Measurements from ENCODE around the gene CHAT.

CHAT gene

GRCh38 chr10:49593564-49593875 lies 20.3 kb upstream of the CHAT start:
- Mint-ChIP-seq H3K36me3 (ENCODE audit: low read depth) (no peaks in the 10 kb centered on the region), H3K27ac (no peak overlapping the region), H3K9me3 (no peaks in the 10 kb centered on the region), H3K4me3 (no peak overlapping the region), H3K27me3 (peaks cover 24% of the 10 kb centered on the region), H3K4me1 (peaks cover 1% of the 10 kb centered on the region)
- ATAC-seq (no peak), DNase-seq (no peak)

DNA sequence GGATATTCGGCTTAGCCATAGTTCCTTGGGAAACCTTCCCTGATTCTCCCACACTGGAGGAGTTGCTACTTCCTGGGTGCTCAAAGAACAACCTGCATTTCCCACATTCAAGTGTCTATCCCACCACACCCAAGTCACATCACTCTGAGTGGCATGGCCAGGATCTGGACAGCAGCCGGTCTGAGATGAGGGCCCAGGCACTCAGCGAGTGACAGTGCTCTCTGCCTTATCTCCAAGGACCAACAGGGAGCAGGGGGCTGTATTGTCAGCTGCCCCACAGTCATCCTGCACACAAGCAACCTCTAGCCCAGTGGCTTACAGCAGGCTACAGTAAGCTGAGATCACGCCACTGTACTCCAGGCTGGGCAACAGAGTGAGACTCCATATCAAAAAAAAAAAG lies 19.8 kb upstream of the CHAT start:
- Mint-ChIP-seq H3K9me3 (no peaks in the 10 kb centered on the region), H3K27me3 (peaks cover 24% of the 10 kb centered on the region), H3K36me3 (ENCODE audit: low read depth) (no peaks in the 10 kb centered on the region), H3K4me3 (no peak overlapping the region), H3K4me1 (peaks cover 1% of the 10 kb centered on the region), H3K27ac (no peak overlapping the region)
- ATAC-seq (no peak), DNase-seq (no peak)

- DNase-seq (peak; percentile 34), ATAC-seq (no peak)
- H3K27ac Mint-ChIP-seq, result no peak overlapping the region
- no peaks in the 10 kb centered on the region for H3K9me3 Mint-ChIP-seq
- H3K36me3 Mint-ChIP-seq (ENCODE audit: low read depth), result no peaks in the 10 kb centered on the region
- peaks cover 1% of the 10 kb centered on the region for H3K4me1 Mint-ChIP-seq
- peaks cover 24% of the 10 kb centered on the region for H3K27me3 Mint-ChIP-seq
- no peak overlapping the region for H3K4me3 Mint-ChIP-seq
Observed at GRCh38 chr10:49594594-49594993, 19.2 kb upstream of the CHAT start.

DNA sequence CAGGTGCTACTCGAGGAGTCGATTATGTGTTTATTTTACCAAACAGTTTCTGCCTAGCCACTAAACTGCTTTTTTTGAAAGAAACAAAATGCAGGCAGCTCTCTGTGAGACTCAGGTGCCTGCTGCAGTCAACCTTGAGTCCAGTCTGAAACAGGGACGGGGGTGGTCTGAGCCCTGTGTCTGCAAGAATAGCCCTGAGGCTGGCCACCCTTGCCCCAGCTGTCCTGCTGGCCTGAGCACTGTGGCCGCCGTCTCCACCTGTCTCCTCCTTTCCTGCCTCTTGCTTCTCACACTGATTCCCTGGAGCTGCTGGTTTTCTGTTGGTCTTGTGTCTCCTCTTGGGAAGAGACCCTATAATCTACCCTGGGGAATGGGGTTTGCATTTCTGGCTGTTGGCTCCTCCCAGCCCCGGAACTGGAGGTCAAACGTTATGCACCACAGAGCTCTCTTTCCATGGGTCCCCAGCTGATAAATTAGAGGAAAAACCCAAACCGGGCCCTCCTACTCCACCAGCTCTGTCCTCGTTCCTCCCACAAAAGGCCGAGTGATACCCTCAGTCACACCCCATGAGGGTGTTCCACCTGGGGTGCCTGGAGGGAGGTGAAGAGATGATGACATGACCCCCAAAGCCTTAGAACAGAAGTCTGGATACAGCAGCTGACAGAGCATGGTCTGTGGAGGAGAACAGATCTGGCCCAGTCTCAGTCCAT lies 18.7 kb upstream of the CHAT start:
- H3K27ac Mint-ChIP-seq, result no peak overlapping the region
- H3K4me1 Mint-ChIP-seq, result peaks cover 1% of the 10 kb centered on the region
- no peaks in the 10 kb centered on the region for H3K9me3 Mint-ChIP-seq
- no peaks in the 10 kb centered on the region for H3K36me3 Mint-ChIP-seq (ENCODE audit: low read depth)
- ATAC-seq (no peak), DNase-seq (no peak)
- H3K27me3 Mint-ChIP-seq, result peaks cover 23% of the 10 kb centered on the region
- no peak overlapping the region for H3K4me3 Mint-ChIP-seq

- Mint-ChIP-seq H3K27ac (no peak overlapping the region), H3K9me3 (no peaks in the 10 kb centered on the region), H3K27me3 (peaks cover 23% of the 10 kb centered on the region), H3K4me3 (no peak overlapping the region), H3K4me1 (peaks cover 1% of the 10 kb centered on the region), H3K36me3 (ENCODE audit: low read depth) (no peaks in the 10 kb centered on the region)
- DNase-seq (no peak), ATAC-seq (no peak)
Observed at GRCh38 chr10:49595713-49596492, 17.9 kb upstream of the CHAT start.

DNA sequence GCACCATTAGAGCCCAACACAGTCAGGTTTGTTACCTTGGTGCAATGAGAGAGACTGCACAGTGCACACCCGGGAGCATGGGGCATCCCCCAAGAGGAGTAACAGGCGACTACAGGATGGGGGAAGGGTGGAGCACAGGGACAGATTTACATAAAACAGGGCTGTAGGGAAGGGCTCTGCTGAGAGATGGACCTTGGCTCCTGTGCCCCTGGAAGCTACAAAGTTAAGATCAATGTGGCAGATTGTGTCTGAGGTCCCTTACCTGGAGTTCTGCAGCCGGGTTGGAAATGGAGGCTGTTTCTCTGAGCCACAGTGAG lies 17.4 kb upstream of the CHAT start:
- Mint-ChIP-seq H3K27ac (no peak overlapping the region), H3K27me3 (peaks cover 24% of the 10 kb centered on the region), H3K36me3 (ENCODE audit: low read depth) (no peaks in the 10 kb centered on the region), H3K9me3 (no peaks in the 10 kb centered on the region), H3K4me1 (peaks cover 1% of the 10 kb centered on the region), H3K4me3 (no peak overlapping the region)
- DNase-seq (no peak), ATAC-seq (no peak)

GRCh38 chr10:49596836-49597235 lies 17.0 kb upstream of the CHAT start:
- no peak overlapping the region for H3K4me3 Mint-ChIP-seq
- H3K27me3 Mint-ChIP-seq, result peaks cover 21% of the 10 kb centered on the region
- H3K36me3 Mint-ChIP-seq (ENCODE audit: low read depth), result no peaks in the 10 kb centered on the region

GRCh38 chr10:49597426-49598163 lies 16.2 kb upstream of the CHAT start:
- Mint-ChIP-seq H3K36me3 (ENCODE audit: low read depth) (no peaks in the 10 kb centered on the region), H3K4me3 (no peak overlapping the region), H3K27me3 (peaks cover 19% of the 10 kb centered on the region), H3K9me3 (no peaks in the 10 kb centered on the region), H3K4me1 (peaks cover 1% of the 10 kb centered on the region), H3K27ac (no peak overlapping the region)
- DNase-seq, result no peak
- no peak for ATAC-seq

More at GRCh38 chr10:49596836-49597235, 17.0 kb upstream of the CHAT start:
- ATAC-seq, result no peak
- Mint-ChIP-seq H3K9me3 (no peaks in the 10 kb centered on the region), H3K27ac (no peak overlapping the region), H3K4me1 (peaks cover 1% of the 10 kb centered on the region)
- no peak for DNase-seq

DNA sequence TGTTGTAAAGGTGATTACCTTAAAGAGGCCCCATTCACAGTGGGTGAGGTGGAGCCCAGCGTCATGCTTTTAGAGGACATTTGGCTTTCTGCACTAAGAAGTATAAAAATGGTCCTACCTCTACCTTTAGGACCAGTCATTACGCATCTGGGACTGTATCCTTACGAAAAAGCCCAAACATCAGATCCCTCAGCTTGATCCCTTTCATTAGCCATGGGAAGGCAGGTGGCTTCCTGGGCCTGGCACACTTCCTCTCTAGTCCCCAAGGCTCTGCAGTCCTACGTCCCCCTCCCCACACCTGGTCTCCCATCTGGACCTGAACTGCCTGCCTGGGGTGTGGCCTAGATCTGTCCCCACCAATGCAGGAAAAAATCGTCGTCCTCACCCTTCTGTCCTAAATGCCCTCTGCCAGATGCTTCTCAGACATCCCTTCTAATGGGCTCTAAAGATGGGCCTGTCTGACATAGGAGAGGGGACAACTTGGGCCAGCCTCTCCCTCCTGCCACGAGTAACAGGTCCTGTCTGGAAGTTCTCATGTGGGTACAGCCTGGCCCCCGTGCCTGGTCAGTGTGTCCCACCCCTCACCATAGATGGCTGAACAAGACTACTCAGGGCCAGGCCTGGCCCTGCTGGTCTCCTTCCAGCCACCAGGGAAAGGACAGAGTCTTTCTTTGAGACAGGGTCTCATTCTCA lies 15.5 kb upstream of the CHAT start:
- no peaks in the 10 kb centered on the region for H3K9me3 Mint-ChIP-seq
- no peaks in the 10 kb centered on the region for H3K4me1 Mint-ChIP-seq
- ATAC-seq (no peak), DNase-seq (no peak)
- no peaks in the 10 kb centered on the region for H3K36me3 Mint-ChIP-seq (ENCODE audit: low read depth)
- H3K4me3 Mint-ChIP-seq, result no peak overlapping the region
- H3K27ac Mint-ChIP-seq, result no peak overlapping the region
- peaks cover 18% of the 10 kb centered on the region for H3K27me3 Mint-ChIP-seq

DNA sequence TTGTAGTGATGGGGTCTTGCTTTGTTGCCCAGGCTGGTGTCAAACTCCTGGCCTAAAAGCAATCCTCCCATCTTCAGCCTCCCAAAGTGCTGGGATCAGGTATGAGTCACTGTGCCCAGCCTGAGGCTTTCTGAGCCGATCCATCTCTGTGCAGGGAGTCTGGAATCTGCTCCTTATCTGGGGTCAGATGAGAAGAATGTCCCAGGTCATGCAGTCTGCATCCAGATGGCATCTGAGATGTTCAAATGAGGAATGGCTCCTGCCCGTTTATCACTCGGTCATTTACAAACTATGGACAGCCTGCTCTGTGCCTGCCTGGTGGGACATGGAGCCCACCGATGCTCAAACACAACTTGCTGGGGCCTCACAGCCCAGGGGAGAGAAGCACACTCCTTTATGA lies 14.9 kb upstream of the CHAT start:
- H3K36me3 Mint-ChIP-seq (ENCODE audit: low read depth), result no peaks in the 10 kb centered on the region
- DNase-seq (no peak), ATAC-seq (no peak)
- H3K9me3 Mint-ChIP-seq, result no peaks in the 10 kb centered on the region
- H3K27me3 Mint-ChIP-seq, result peaks cover 21% of the 10 kb centered on the region
- no peak overlapping the region for H3K4me3 Mint-ChIP-seq
- no peak overlapping the region for H3K27ac Mint-ChIP-seq
- no peaks in the 10 kb centered on the region for H3K4me1 Mint-ChIP-seq

DNA sequence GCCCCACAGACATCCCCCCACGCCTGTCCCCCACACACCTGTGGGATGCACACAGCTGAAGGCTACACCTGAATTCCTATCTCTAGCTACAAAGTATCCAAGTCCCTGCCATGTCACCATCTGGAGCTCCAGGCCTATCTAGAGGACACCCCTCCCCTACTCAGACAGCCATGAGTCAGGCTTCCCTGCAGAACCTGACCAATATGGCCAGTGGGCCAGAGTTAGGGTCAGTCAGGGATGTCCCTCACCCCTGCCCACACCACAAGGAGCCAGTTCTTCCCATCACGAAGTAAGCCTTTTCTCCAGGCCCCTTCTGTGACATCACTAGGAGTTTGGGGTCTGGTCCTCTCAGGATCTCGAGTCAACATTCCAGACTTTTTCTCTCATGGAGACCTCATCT lies 14.3 kb upstream of the CHAT start:
- Mint-ChIP-seq H3K4me1 (no peaks in the 10 kb centered on the region), H3K36me3 (ENCODE audit: low read depth) (no peaks in the 10 kb centered on the region), H3K27me3 (peaks cover 23% of the 10 kb centered on the region), H3K4me3 (no peak overlapping the region), H3K9me3 (no peaks in the 10 kb centered on the region), H3K27ac (no peak overlapping the region)
- DNase-seq, result no peak
- ATAC-seq, result no peak

DNA sequence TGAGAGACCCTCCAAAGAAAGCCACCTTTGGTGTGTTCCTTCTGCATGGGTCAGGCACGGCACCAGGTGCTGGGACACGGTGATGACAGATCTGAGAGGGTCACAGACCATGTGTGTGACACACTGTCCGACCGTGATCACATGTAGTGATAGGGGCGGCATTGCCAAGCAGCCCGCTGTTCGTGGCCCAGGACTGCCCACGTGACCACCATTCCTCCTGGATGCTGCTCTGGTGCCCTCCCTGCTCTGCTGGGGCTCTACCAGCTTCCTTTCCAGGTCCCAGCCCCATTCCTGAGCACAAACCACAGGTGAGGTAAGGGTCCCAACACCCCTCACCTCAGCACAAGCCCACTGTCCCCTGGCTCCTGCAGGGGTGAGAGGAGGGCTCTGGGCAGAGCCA lies 13.8 kb upstream of the CHAT start:
- ATAC-seq, result no peak
- H3K27me3 Mint-ChIP-seq, result peaks cover 25% of the 10 kb centered on the region

GRCh38 chr10:49600781-49601400 lies 12.9 kb upstream of the CHAT start:
- peaks cover 30% of the 10 kb centered on the region for H3K27me3 Mint-ChIP-seq
- no peaks in the 10 kb centered on the region for H3K9me3 Mint-ChIP-seq
- H3K4me1 Mint-ChIP-seq, result no peaks in the 10 kb centered on the region
- ATAC-seq, result no peak
- no peaks in the 10 kb centered on the region for H3K36me3 Mint-ChIP-seq (ENCODE audit: low read depth)
- H3K27ac Mint-ChIP-seq, result no peak overlapping the region
- no peak for DNase-seq
- no peak overlapping the region for H3K4me3 Mint-ChIP-seq

More for the DNA sequence above, 13.8 kb upstream of the CHAT start:
- no peaks in the 10 kb centered on the region for H3K9me3 Mint-ChIP-seq
- H3K4me3 Mint-ChIP-seq, result no peak overlapping the region
- H3K27ac Mint-ChIP-seq, result no peak overlapping the region
- H3K4me1 Mint-ChIP-seq, result no peaks in the 10 kb centered on the region
- DNase-seq, result no peak
- no peaks in the 10 kb centered on the region for H3K36me3 Mint-ChIP-seq (ENCODE audit: low read depth)

- peaks cover 39% of the 10 kb centered on the region for H3K27me3 Mint-ChIP-seq
Observed at GRCh38 chr10:49601857-49602256, 12.0 kb upstream of the CHAT start.

More at GRCh38 chr10:49601857-49602256, 12.0 kb upstream of the CHAT start:
- no peaks in the 10 kb centered on the region for H3K4me1 Mint-ChIP-seq
- H3K4me3 Mint-ChIP-seq, result no peak overlapping the region
- ATAC-seq, result no peak
- no peak overlapping the region for H3K27ac Mint-ChIP-seq
- no peaks in the 10 kb centered on the region for H3K36me3 Mint-ChIP-seq (ENCODE audit: low read depth)
- no peaks in the 10 kb centered on the region for H3K9me3 Mint-ChIP-seq
- DNase-seq, result no peak
